SKM-1 treated with dmso at 0.1 percent for 144 hours (cell line): ENCODE measurements around the gene BCL2L13.
"Not testable (repeated sequence)": the region's sequence is repeated elsewhere in the genome, so short reads cannot be mapped to it uniquely, and the experiment has no call there.

Experiments
- DNase-seq: peaks from one replicate; lab custom pipeline; 2025; ENCODE audit not compliant: unreplicated experiment; lab: John Stamatoyannopoulos, UW

Gene BCL2L13

GRCh38 chr22:17692841-17693240, 54.3 kb downstream of the BCL2L13 start:
- no peak for DNase-seq

DNA sequence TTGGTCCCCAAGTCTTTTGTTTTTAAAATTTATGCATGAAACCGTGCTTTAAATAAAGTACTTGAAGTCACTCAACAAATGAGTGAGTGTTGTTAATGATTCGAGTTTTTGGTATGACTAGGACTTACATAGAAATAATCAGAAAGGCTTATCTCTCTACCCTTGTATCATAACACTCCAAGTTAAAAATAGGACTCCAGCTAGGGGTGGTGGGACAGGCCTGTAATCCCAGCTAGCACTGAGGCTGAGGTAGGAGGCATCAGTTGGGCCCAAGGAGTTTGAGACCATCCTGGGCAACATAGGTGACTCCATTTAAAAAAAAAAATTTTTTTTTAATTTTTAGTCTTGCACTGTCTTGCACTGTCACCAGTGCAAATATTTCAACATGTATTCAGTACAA, 55.6 kb downstream of the BCL2L13 start:
- no peak for DNase-seq

DNA sequence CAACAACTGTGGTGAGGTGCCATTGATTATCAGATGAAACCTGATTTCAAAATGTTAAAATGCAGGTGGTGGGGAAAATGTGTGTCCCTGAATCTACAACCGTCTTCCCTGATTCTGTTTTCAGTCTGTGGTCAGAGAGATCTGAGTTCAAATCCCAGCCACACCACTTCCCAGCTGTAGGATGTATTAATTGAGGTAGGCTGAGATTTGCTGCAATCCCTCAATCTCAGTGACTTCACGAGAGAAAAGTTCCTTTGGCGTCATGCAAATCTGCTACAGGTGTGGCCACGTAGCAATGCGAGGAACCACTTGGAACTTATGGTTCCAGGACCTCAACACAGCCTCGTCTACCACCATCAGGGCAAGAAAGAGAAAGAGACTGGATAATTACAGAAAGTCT, 56.2 kb downstream of the BCL2L13 start:
- no peak for DNase-seq

DNA sequence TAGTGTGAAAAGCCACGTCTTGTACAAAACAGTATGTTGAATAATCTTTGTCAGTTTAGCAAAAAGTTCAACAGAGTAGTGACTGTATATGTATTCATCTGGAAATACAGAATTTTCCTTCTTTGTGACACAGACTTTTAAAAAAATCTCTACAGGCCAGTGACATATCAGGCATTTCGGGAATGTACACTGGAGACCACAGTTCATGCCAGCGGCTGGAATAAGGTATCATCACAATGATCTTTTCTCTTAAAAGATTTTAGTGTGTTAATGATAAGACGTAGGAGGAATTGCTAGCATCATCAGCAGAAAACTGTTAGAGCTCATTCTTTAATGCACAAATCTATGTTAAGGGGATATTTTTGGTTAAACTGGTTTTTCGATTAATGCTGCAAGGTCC, 57.4 kb downstream of the BCL2L13 start:
- no peak for DNase-seq

GRCh38 chr22:17697196-17697595, 58.6 kb downstream of the BCL2L13 start:
- peak; percentile 12 for DNase-seq

- not testable (repeated sequence) for DNase-seq
Measured at GRCh38 chr22:17698276-17698675, 59.7 kb downstream of the BCL2L13 start.

GRCh38 chr22:17698948-17699347, 60.4 kb downstream of the BCL2L13 start:
- no peak for DNase-seq

DNA sequence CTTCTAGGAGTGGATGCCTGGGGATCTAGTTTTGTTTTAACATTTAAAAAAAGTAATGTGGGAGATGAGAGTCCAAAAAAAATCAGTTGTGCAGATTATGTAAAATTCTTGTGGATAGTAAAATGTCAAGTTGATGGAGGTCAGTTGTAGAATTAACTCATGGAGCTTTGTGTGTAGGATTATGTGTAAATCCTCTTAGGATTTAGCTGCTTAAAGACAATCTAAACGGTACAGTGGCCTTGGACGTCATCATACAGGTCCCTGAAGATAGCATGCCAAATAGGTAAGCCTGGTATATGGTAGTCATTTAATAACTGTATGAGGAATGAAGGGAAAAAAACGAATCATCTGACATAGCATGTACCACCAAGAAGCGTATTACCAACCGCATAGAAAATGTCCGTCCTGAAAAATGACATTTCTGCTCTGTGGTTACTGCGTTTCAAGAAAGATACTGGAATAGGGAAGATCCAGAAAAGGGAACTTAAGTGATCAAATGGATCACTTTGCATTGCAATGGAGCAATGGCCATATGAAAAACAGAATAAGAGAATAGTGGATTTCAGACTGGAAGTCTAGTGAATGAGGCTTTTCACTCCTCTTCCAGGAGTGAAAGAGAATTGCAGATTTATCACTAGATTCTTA, 61.3 kb downstream of the BCL2L13 start:
- peak; percentile 4 for DNase-seq

DNA sequence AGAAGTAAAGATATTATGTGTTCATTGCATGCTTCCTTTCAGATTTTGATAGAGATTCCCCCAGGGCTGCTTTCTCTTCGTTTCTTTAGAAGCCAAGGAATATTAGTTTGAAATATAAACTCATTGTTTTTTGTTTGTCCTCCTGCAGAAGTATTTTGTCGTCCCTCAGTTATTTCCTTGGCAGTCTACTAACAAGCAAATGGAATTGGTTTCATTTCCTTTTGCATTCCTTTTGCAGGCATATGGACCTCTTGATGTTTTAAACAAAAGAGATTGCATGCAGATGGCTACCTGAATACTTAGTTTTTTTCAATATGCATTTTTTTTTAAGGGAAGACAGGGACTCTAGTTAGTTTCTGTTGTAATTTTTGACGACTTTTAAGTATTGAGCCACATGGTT, 62.2 kb downstream of the BCL2L13 start:
- DNase-seq = no peak

- DNase-seq = no peak
Measured at GRCh38 chr22:17703811-17704210, 65.3 kb downstream of the BCL2L13 start.

DNA sequence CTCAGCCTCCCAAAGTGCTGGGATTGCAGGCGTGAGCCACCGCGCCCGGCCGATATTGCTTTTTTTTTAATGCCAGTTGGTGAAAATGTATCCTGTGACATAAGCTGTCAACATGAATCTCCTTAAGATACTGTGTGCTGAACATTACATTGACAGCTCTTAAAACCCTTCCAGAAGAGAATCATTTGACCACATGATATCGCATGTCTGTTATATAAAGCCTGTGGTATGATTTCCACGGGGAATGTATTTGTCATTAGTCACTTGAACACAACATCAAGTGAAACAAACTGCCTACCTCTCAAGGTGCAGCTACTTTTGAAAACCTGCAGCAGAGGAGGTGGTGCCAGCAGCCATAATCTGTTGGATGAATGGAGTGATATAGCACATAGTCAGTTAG, 67.0 kb downstream of the BCL2L13 start:
- DNase-seq = no peak

DNA sequence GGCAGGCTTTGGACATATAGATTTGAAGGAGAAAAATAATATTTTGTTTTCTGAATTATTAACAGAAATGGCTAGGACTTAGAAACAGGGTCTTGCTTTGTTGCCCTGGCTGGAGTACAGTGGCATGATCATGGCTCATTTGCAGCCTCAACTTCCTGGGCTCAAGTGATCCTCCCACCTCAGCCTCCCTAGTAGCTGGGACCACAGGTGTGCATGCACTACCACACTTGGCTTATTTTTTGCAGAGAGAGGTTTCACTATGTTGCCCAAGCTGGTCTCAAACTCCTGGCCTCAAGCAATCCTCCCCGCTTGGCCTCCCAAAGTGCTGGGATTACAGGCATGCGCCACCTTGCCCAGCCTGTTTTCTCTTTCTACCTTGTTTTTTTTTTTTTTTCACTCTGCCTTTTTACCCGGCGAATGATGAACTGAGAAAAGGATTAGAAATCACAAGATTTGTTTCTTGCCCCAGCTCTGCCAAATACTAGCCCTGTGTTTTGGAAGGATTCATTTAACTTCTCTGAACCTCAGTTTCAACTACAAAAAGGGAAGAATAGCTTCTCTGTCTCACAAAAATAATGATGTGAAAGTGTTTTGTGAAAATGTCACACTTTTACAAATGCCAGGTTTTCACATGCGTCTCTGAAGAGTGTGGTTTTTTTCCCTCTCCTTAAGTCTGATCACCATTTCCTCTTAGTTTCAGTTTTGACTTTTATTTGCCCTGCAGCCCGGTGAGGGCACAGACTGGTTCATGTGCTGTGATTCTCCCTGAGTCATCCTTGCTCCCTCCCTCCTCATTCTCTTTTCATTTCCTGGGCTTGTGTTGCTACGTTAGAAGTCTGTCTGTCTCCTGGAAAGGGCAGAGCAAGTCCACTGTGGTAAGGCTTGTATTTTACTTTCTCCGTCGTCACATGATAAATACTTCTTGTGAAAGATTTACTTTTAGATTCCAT, 67.7 kb downstream of the BCL2L13 start:
- peak; percentile 43 for DNase-seq

- no peak for DNase-seq
Measured at GRCh38 chr22:17706947-17707346, 68.4 kb downstream of the BCL2L13 start.

- DNase-seq = no peak
Measured at GRCh38 chr22:17707526-17707925, 69.0 kb downstream of the BCL2L13 start.

GRCh38 chr22:17710023-17710422, 71.5 kb downstream of the BCL2L13 start:
- DNase-seq = no peak

DNA sequence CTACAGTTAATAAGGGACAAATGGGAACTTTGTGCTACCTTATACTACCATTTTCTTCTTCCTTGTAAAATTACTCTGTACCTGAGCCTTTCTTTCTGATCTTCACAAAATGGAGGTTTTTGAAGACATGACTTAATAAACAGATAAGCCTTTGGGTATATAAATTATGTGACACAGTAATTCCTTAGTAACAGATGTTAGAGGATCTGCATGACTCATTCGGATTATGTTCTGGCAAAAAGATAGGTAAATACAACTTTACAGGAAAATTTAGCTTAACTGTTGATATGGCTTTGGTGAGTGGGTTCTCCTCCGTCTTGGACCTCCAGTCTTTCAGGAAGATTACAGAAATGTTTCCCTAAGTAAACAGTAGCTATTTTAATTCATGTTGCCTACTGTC, 73.9 kb downstream of the BCL2L13 start:
- DNase-seq = no peak

DNA sequence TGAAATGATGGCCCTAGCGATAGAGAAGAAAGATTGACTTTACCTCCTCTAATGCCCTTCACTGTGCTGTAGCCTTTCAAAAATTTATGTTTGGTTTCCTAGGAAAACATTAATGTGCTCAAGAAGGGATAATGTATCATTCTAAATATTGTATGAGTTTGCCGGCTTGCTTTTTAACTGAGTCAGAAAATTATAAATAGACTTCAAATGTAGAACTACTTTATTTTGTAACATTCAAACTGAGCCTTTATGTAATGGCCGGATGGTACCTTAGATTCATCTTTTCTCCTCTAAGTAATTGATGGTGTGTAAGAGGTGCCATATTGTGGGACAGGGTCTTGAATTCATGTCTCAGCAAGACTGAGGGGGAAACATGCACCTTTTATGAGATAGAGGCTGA, 78.0 kb downstream of the BCL2L13 start:
- DNase-seq = no peak

- DNase-seq = no peak
Measured at GRCh38 chr22:17717708-17718107, 79.2 kb downstream of the BCL2L13 start.

- DNase-seq = no peak
Measured at GRCh38 chr22:17719911-17720310, 81.4 kb downstream of the BCL2L13 start.

DNA sequence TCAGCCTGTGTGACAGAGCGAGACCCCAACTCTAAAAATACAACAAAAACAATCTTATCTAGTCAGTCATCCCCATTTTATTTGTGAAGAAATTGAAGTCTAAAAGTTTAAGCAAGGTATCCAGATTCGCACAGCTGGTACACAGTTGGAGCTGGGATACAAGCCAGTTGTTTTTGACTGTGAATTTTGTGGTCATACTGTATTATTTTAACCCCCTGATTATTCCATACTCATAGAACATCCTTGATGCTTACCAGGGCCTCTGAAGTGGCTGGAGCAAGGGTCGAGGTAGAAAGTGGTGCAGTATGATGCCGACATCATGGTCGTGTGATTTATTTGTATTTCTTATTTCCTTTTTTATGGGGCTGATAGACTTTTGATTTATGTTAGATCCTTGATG, 85.7 kb downstream of the BCL2L13 start:
- no peak for DNase-seq

GRCh38 chr22:17724678-17725499, 86.3 kb downstream of the BCL2L13 start:
- no peak for DNase-seq

DNA sequence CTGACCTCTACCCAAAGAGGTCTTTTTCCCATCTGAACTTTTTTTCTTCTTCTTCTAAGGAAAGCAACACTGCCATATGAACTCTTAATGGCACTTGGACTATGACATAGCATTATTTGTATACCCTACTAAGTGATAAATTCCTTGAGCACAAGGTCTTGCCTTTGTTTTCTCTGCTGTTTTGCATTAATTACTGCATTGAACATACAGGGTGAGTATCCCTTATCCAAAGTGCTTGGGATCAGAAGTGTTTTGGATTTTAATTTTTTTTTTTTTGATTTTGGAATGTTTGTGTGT, 86.9 kb downstream of the BCL2L13 start:
- DNase-seq = no peak
